GM21737 (cell line): ENCODE results near the gene DNAJC15.

ENCODE experiments used
- ATAC-seq: cut with Tn5 transposase; IDR thresholded peaks from one replicate; pipeline ENCODE4 v1.9.1; 2021; ENCODE audit warnings: mild to moderate bottlenecking, moderate library complexity; ENCODE audit not compliant: unreplicated experiment

Gene DNAJC15

DNA sequence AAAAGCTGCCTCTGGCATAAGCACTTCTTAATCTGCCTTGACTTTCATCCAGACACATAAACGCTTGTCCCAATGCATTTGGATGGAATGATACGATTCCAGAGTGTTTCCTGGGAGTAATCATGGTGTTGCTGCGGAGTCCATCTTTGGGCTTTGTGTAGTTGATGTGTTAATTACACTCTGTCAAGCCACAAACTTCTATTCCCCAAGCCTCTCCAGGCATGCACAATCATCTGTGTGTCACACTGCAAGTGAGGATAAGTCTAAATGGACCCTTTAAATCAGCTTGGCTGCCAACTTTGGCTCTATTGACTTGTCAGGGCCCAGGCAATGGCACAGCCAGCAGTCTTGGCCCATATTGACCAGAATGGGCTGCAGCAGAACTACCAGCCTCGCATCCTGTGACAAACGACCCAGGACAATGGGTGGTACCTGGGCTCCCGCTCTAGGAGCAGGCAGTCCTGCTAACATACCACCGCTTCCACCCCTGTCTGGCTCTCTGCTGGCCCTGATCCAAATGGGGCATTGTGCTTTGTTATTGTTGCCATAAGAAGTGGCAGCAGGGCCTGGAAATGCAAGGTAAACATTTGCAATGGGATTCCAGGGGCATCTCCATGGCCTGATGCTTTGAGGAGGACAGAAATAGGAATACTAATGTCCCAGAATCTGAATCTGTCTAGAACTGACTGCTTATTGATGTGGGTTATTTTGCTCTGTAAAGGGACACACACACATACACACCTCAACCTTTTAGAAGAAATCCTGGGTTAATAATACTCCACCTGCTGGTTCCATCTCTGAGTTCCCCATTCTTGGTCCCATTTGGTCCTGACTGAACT lies 127.2 kb downstream of the DNAJC15 start:
- no peak for ATAC-seq

DNA sequence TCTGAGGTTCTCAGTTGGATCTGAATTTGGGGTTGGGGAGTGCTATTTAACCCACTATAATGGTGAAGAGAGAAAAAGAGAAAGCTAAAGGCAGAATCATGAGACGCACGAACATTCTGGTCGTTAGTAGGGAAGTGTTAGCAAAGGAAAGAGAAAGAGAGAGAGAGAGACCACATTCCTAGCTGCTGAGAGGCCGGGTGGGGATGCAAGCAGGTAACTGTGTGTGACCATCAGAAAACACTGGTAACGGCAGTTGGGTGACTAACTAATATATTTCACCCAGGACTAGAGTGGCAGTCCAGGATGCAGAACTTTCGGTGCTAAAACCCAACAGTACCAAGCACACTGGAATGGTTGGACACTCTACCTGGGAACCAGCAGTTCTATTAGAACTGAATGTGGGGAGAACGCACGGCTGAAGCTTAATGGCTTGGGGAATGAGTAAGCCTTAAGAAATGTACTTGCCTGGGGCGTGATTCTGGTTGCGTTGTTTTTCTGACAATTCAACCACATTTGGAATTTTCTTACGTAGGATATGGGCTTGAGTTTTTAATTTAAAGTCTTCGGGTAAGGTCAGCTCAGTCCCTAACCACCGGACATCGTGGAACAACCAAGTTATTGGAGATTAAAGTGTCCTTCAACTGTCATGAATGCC lies 130.2 kb downstream of the DNAJC15 start:
- no peak for ATAC-seq

DNA sequence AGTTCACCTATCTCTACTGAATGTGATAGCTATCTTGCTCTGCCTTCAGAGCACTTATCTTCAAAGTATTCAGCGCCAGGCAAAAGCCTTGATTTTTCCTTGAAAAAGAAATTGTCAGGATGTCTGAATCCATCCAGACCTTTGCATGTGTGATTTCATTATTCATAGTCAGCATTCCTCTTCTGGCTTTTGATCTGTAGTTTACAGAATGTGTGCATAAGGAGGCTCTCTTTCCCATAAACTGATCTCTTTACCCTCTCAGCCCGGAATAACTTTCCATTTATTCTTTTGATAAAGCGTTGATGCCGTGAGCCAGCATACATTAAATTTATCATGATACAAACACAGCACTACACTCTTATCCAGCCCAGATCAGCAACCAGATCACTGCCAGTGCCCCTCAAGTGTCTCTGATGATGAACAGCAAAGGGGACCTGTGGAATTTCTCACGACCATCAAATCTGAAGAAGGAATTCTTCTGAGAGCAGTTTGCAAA lies 130.8 kb downstream of the DNAJC15 start:
- no peak for ATAC-seq

DNA sequence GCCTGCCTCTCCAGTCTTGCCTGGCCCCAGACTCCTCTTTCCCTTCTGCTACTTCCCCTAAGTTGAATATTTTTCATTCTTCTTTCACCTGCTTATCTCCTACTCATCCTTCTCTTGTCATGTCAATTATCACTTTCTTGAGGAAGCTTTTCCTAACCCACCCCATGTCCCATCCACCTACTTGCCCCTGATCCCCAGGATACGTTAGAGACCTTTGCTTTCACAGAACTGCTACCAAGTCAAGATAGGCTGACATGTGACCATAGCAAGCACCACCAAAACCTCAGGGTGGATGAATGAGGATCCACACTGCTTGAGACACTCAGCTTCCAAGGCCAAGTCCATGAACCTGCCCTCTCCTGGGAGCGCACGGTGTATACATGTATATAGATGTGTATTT lies 131.5 kb downstream of the DNAJC15 start:
- no peak for ATAC-seq

DNA sequence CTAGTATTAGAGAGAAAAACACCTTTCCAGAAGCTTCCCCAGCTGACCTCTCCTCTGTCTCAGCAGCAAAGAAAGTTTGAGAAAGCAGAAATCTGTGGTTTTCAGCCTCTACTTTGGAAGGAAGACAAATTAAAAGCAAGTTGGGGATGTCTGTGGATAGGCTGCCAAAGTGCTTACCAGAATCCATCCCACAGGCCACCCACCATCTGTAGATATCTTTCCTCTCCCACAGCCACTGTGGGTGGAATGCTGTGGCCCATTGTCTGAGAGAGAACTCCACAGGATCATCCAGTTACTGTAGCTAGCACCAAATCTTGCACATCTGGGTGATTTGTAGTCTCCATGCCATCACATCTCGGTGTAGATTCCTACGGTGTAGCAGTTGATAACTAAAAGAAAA lies 133.5 kb downstream of the DNAJC15 start:
- ATAC-seq = no peak

DNA sequence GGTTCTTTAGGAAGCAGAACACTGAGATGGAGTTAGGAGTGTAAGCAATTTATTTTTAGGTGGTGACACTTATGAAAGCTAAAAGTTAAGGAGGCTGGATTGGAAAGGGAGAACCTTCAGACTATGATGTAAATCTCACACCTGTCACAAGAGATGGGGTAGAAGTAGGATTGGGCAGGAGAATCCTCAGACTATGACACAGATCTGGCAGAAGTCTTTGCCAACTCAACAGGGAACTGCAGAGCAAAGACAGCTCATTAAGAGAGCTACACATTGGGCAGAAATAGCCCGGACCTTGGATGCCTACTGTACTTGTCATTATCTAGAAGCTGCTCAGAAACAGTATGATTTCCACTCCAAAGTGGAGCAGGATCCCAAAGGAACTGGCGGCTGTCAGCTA lies 134.4 kb downstream of the DNAJC15 start:
- ATAC-seq = no peak

DNA sequence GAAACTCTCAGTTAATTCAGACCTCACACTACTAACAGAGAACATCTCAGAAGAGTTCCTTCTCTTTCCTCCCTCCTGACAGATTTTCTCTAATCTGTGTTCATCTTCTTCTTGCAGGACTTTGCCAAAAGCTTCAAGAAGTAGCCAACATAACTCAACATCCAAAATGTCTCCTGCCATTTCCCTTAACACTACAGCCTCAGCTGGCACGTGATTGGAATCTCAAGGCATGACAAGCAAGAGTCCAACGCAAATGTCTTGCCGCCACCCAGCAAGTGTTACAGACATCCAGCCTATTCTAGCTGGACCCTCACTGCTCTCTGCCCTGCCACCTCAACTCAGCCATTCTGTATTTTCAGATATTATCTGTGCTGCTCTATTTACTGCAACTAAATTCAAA lies 135.1 kb downstream of the DNAJC15 start:
- ATAC-seq = no peak

DNA sequence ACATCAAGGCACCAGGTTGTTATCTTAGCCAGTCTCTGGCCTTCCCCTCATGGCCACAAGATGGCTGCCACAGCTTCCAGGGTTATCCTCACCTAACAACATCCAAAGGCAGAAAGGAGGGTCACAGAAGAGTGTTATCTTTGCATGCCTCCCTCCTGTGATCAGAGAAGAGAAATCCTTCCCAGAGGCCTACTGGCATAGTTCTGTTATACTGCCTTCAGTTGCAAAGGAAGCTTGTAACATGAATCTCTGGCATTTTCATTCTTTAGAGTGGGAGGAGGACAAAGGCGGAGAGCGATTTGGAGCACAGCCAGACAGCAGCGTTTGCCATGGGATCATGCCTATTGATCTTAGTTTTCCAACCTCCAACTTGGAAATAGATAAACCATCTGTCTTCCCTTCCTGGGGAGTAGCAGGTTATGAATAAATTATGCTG lies 135.7 kb downstream of the DNAJC15 start:
- no peak for ATAC-seq
